RWPE2 (cell line): ENCODE data around the gene ELP2.

Experiments
- ATAC-seq: fragments of 200-7000 bp; cut with Tn5 transposase; 3 replicates; pipeline ENCODE4 v1.9.1; 2021; ENCODE audit warnings: low read depth
- DNase-seq: peaks from one replicate; pipeline ENCODE4 v3.0.0-alpha.2; 2020; ENCODE audit warnings: low spot score
- H3K27ac ChIP-seq: fragments of 450-650 bp; 2 replicates; pipeline ENCODE4 v1.5.1; 2017; ENCODE audit warnings: mild to moderate bottlenecking; ENCODE audit not compliant: poor library complexity, severe bottlenecking
- H3K27me3 ChIP-seq: fragments of 250-450 bp; sonication (Bioruptor Pico); 2 replicates; pipeline ENCODE4 v1.5.1; 2021; ENCODE audit warnings: mild to moderate bottlenecking, moderate library complexity; ENCODE audit not compliant: insufficient read depth, poor library complexity, severe bottlenecking
- H3K36me3 ChIP-seq: fragments of 250-450 bp; sonication (Bioruptor Pico); 2 replicates; pipeline ENCODE4 v1.5.1; 2020; ENCODE audit warnings: low read depth, mild to moderate bottlenecking, moderate library complexity
- H3K4me1 ChIP-seq: fragments of 250-450 bp; sonication (Bioruptor Pico); 2 replicates; pipeline ENCODE4 v1.5.1; 2021; ENCODE audit warnings: mild to moderate bottlenecking, moderate library complexity; ENCODE audit not compliant: insufficient read depth, poor library complexity, severe bottlenecking
- H3K4me3 ChIP-seq: fragments of 250-450 bp; sonication (Bioruptor Pico); 2 replicates; pipeline ENCODE4 v1.5.1; 2021; ENCODE audit warnings: mild to moderate bottlenecking, moderate library complexity; ENCODE audit not compliant: severe bottlenecking
- H3K9me3 ChIP-seq: fragments of 250-450 bp; sonication (Bioruptor Pico); 2 replicates; pipeline ENCODE4 v1.5.1; 2021; ENCODE audit warnings: mild to moderate bottlenecking, moderate library complexity; ENCODE audit not compliant: severe bottlenecking
- TF ChIP-seq, protein P1 (sequence below): fragments of 450-650 bp; IDR thresholded peaks from one replicate; pipeline ENCODE4 v1.5.1; 2017; ENCODE audit warnings: mild to moderate bottlenecking, moderate library complexity; ENCODE audit not compliant: poor library complexity, severe bottlenecking

ELP2 gene

DNA sequence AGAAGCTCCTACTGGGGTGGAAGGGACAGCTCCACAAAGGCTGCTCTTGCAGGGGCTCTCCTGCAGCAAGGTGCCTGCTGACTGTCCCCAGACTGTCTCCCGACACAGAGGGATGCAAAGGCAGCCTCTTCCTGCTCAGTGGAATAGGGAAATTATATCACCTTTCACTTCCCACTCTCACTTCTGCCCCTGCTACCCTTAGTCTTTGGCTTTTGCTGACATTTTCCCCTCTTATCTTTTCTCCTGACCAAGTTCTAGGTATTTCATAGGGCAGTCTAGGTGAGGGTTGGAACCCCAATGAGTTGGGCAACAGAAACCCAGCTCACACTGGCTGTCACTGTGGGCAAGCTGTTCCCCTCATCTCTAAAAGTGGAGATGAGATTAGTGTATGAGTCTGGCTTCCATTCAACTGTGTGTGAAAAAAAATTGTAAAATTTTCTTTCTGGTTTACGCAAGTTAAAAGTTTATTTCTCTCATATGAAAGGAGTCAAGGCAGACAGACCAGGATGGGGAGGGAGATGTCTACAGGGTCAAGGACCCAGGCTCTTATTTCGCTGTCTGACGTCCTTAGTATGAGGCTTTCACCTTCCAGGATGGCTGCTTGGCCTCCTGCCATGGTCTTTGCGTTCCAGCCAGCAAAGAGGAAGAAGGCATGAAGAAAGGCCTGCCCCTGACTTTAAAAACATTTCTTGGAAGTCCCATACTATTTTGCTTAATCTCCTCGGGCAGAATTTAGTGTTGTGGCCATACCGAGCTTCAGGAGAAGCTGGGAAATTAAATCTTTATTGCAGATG is 50.1 kb downstream of the ELP2 start:
- Histone ChIP-seq H3K36me3 (peaks cover 17% of the 10 kb centered on the region), H3K27ac (no peak overlapping the region), H3K4me1 (no peaks in the 10 kb centered on the region), H3K27me3 (no peaks in the 10 kb centered on the region), H3K9me3 (no peaks in the 10 kb centered on the region), H3K4me3 (no peak overlapping the region)
- DNase-seq (no peak), ATAC-seq (peak; percentile 55)
- TF ChIP-seq, protein P1, sequence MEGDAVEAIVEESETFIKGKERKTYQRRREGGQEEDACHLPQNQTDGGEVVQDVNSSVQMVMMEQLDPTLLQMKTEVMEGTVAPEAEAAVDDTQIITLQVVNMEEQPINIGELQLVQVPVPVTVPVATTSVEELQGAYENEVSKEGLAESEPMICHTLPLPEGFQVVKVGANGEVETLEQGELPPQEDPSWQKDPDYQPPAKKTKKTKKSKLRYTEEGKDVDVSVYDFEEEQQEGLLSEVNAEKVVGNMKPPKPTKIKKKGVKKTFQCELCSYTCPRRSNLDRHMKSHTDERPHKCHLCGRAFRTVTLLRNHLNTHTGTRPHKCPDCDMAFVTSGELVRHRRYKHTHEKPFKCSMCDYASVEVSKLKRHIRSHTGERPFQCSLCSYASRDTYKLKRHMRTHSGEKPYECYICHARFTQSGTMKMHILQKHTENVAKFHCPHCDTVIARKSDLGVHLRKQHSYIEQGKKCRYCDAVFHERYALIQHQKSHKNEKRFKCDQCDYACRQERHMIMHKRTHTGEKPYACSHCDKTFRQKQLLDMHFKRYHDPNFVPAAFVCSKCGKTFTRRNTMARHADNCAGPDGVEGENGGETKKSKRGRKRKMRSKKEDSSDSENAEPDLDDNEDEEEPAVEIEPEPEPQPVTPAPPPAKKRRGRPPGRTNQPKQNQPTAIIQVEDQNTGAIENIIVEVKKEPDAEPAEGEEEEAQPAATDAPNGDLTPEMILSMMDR: no peak

DNA sequence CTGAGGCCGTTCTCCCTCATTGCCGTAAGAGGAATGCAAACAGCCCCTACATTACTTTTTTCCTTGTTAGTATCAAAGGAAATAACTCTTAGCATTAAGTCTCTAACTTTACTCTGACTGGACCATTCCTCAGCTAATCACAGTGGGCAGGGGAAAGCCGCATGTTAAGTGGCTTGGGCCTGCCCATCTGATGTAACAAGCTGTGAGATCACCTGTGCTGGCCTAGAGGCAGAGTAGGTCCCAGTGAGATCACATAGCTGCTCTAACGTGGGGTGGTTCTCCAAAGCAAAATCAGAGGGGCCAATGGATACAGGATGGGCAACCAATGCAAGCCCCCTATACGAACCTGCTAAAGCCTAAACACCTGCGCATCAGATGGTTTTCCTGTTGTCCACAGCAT is 51.7 kb downstream of the ELP2 start:
- no peaks in the 10 kb centered on the region for H3K27me3 ChIP-seq
- H3K4me1 ChIP-seq: no peaks in the 10 kb centered on the region
- ATAC-seq (no peak), DNase-seq (no peak)
- TF ChIP-seq, protein P1: no peak
- peaks cover 1% of the 10 kb centered on the region; the same call in 1 of the 2 replicates for H3K36me3 ChIP-seq
- H3K9me3 ChIP-seq: no peaks in the 10 kb centered on the region
- no peak overlapping the region for H3K27ac ChIP-seq
- no peak overlapping the region for H3K4me3 ChIP-seq

DNA sequence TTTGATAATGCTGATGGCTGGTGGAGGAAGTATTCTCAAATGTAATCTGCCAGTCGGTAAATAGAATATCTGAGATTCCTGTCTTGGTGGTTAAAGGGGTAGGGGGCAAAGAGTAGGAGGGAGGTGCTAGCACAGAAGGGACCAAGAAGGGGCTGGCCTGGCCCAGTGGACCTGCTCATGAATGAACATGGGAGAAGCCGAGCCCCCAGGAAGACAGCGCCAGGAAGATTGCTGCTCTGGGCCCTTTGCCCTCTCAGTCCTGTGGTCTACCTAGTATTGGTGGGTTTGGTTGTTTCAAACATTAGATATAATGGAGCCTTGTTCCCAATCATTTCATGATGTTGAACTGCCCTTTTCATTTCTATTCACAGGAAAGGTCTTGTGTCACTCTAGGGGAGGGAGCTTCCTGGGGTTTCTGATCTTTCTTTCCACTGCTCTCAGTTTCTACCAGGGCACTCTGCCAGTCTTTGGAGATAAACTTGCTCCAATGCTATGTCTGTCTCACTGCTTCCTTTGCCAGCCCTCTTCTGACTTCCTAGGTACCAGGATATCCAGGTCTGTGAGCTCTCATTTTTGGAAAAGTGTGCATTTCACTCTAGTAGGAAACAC is 52.3 kb downstream of the ELP2 start:
- Histone ChIP-seq H3K36me3 (no peaks in the 10 kb centered on the region), H3K4me3 (no peak overlapping the region), H3K9me3 (no peaks in the 10 kb centered on the region), H3K27me3 (no peaks in the 10 kb centered on the region), H3K27ac (no peak overlapping the region), H3K4me1 (no peaks in the 10 kb centered on the region)
- DNase-seq (no peak), ATAC-seq (no peak)
- TF ChIP-seq, protein P1: no peak

DNA sequence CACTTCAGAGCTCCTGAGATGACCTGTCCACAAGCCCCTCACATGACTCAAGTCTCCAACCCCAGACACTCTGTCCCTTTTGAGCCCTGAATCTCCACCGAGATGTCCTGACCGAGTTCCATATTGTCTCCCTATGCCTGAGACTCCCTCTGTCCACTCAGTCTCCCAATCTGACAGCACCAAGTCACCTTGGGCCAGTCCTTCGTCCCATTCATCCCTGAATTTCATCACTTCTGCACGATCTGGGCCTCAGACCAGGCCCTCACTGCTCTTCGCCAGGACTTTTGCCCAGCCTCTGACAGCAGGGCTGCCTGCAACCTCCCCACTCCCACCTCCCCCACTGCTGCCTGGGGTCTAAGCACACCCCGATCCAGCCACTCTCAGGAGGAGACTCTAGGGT is 53.3 kb downstream of the ELP2 start:
- Histone ChIP-seq H3K36me3 (no peaks in the 10 kb centered on the region), H3K4me1 (no peaks in the 10 kb centered on the region), H3K27me3 (no peaks in the 10 kb centered on the region), H3K27ac (no peak overlapping the region), H3K4me3 (no peak overlapping the region), H3K9me3 (no peaks in the 10 kb centered on the region)
- no peak for ATAC-seq
- no peak for DNase-seq
- TF ChIP-seq, protein P1: no peak

DNA sequence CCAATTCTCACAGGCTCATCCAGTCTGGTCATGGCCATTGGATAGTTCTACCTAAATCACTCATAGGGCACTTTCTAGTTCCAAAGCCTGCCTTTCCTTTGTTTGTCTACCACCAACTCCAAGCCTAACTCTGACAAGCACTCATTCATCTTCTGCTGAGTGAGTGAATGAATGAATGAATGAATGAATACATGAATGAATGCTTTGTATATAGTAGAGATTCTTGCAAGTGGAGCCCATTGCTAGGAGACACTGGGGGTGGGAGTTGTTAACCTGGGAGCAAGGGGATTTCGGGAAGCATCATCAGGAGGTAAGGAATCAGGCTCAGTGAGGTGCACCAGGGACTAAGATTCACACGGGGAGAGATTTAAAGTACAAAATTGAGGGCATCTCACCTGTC is 54.3 kb downstream of the ELP2 start:
- ATAC-seq (no peak), DNase-seq (no peak)
- TF ChIP-seq, protein P1: no peak
- H3K4me1 ChIP-seq: peaks cover 6% of the 10 kb centered on the region
- no peaks in the 10 kb centered on the region for H3K9me3 ChIP-seq
- no peak overlapping the region for H3K27ac ChIP-seq
- H3K27me3 ChIP-seq: no peaks in the 10 kb centered on the region
- peaks cover 6% of the 10 kb centered on the region; the same call in 1 of the 2 replicates for H3K36me3 ChIP-seq
- no peak overlapping the region for H3K4me3 ChIP-seq
